Fibroblast of upper back skin (primary cell): ENCODE data around the gene PROM2.

Experiments
- DNase-seq: peaks from one replicate; pipeline ENCODE4 v3.0.0-alpha.2; 2013

Gene PROM2

GRCh38 chr2:95325026-95325425 lies 50.8 kb downstream of the PROM2 start:
- no peak for DNase-seq

GRCh38 chr2:95325590-95326432 lies 51.6 kb downstream of the PROM2 start:
- DNase-seq = no peak

GRCh38 chr2:95326433-95327140 lies 52.3 kb downstream of the PROM2 start:
- no peak for DNase-seq

- DNase-seq = no peak
These were observed 53.6 kb downstream of the PROM2 start for GRCh38 chr2:95327861-95328260.

DNA sequence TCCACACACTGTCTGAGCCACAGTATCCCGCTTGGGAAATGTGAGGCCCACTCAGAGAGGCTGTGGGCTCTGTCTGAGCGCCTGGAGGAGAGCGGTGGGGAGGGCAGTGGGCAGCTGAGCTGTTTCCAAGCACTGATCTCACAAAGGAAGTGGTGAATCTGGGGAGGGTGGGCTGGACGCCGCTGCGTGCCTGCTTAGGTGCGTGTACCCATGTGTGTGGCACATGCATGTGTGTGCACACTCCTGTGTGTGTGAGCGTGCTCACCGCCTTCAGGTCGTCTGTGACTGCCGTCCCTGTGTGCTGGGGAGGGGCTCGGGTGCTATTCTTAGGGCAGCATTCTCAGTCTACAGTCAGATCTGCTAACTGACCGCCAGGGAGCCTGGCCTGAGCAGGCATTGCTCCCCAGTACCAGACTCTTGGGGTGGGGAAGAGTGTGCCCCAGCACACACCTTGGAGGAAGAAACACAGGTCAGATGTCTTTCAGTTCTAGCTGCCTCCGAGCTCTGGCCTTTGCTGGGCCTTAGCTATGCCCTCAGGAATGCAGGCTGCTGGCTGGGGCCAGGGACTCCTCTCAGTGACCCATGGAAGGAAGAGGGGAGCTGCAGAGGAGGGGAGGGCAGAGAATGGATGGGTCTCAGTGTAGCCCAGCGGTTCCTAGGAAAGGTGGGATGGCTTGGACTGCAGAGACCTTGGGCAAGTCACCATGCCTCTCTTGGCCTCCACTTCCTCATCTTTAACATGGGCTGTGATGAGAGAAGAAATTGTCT lies 54.3 kb downstream of the PROM2 start:
- DNase-seq = peak; percentile 52

GRCh38 chr2:95329401-95329800 lies 55.2 kb downstream of the PROM2 start:
- DNase-seq = no peak

GRCh38 chr2:95329891-95330793 lies 55.9 kb downstream of the PROM2 start:
- no peak for DNase-seq

DNA sequence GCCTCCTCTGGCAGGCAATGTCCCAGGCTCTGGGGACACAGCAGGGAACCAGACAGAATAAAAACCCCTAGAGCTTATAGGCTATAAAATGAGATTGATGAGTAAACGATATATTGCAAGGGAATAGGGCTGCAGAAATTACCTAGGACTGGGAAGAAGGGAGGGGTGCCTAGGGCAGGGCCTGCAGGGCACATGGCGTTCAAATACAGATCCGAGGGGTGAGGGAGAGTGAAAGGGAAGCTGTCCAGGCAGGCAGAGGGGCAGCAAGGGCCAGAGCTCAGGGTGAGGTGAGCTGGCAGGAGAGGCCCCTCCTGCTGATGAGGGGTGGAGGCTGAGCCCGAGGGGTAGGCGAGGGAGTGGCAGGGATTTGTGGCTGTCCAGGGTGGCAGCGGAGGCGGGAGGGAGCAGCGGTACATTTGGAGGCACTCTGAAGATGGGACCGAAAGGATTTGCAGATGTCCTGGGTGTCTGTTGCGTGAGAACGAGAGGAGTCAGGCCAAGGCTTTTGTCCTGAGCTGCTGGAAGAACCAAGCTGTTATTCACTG lies 56.6 kb downstream of the PROM2 start:
- no peak for DNase-seq

DNA sequence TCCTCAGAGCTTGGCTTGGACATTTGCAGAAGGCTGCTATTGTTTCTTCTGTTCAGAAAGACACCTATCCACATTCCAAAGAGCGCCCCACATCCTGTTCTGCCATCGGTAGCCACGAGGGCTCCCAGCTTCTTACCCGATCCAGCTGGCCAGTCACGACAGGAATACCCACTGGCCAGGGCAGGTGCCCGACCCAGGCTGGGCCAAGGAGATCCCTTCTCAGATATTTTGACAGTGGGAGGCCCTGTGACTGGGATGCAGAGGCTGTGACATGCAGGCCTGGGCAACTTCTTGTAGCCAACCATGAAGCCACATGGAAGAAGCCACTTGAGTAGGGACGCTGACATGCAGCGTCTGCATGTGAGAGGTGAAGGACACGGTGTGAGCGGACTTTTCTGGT lies 57.4 kb downstream of the PROM2 start:
- no peak for DNase-seq

DNA sequence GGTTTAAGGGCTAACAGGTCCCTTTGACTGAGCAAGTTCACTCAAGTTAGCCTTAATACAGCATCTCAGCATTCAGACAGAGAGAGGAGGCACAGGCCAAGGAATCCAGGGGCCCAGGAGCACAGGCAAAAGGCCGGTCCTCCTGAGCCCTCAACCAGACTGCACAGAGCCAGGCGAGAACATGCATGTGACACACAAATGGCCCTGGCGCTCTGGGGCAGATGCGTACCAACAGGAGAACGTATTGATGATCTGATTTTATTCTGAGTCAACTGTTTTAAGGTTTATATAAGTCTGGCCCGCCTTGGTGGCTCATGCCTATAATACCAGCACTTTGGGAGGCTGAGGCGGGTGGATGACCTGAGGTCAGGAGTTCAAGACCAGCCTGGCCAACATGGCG lies 57.8 kb downstream of the PROM2 start:
- no peak for DNase-seq

DNA sequence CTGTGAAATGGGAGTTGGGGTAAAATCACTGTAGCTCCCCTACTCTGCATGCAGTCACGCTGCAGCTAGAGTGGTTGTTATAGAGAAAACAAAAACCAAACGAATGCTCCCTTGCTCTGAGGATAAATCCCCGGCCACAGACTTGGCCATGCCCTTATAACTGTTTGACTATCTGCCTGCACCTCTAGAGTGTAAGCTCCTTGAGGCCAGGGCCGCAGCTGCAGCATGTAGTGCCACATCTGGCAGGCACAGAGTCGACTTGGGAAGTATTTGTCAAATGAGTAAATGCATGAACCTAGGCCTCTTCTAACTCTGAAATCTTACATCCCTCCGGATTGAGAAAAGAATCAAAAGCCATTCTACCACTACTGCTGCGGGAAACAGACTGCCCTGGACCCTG lies 58.8 kb downstream of the PROM2 start:
- no peak for DNase-seq

GRCh38 chr2:95333888-95334338 lies 59.7 kb downstream of the PROM2 start:
- DNase-seq = peak; percentile 91

DNA sequence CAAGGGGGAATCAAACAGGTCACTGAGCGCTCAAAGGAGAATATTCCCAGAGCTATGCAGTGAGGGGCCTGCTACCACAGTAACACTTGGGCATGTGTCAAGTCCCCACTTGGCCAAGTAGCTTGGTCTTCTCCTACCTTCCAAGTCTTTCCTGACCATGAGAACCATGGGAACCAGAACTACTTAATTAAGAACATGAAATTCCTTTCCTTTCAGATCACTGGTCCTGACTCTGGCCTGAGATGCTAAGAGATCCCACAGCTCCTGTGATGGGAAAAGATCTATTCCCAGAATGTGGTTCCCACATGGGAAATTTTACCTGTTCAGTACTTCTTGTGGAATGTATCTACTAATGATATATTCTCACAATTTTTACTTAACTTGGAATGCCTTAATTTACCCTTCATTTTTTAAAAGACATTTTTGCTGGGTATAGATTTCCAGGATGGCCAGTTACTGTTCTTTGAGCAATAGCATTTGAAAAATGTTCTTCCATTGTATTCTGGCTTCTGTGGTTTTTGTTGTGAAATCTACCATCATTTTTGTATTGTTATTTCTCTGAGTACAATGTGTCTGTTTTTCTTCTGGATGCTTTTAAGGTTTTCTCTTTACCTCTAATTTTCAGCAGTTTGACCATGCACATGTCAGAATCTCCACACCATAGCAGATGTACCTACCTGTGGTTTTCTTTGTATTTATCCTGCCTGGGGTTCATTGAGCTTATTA lies 60.8 kb downstream of the PROM2 start:
- DNase-seq = peak; percentile 21

- DNase-seq = no peak
These were observed 62.2 kb downstream of the PROM2 start for GRCh38 chr2:95336406-95336805.

GRCh38 chr2:95337829-95338228 lies 63.6 kb downstream of the PROM2 start:
- no peak for DNase-seq
